Measurements from ENCODE around the gene FNIP1. TPM values are rescaled to one million over a fixed set of nuclear protein-coding genes. Genes with fewer than 3 reads are reported as not detected.

FNIP1 gene
- total RNA-seq, 5 donors from 2014 or later (not counting 1 experiment from before 2014, with no cell fraction given): 26.7 to 32.7 (median 27.7) TPM

GRCh38 chr5:131613423-131613822 lies 183.4 kb downstream of the FNIP1 start:
- ChIA-PET CTCF (interaction anchor here (0.5 to 1.1 kb wide), 5 partner anchors 13 to 611 kb away, joined by 3 to 5 read pairs (median 4); no protein-coding TSS in a partner anchor), POLR2A (no interaction called here)
- ATAC-seq (replicated peaks in 1 of 4) (no peak), DNase-seq (no peak)
- Mint-ChIP-seq H3K9me3 (no peaks in the 10 kb centered on the region), H3K27me3 (no peaks in the 10 kb centered on the region), H3K36me3 (peaks cover 30% of the 10 kb centered on the region), H3K27ac (no peak overlapping the region), H3K4me1 (peaks cover 57 to 76% (median 76%) of the 10 kb centered on the region in 3 donors), H3K4me3 (no peak overlapping the region)
- Histone ChIP-seq H3K4me1 (ENCODE audit: control insufficient read depth in 1 of 2, extremely low read depth in 1 of 2, insufficient read depth in 2 of 2, low read length in 2 of 2) (peaks cover 2 to 13% of the 10 kb centered on the region in 2 experiments), H3K27me3 (replicated peaks in 1 of 2; ENCODE audit: control insufficient read depth in 2 of 2, extremely low read depth in 1 of 2, insufficient read depth in 2 of 2, low read length in 1 of 2) (no peaks in the 10 kb centered on the region), H3K4me3 (ENCODE audit: control insufficient read depth in 1 of 2, extremely low read depth in 1 of 2, low read length in 1 of 2) (no peak overlapping the region), H3K36me3 (ENCODE audit: control insufficient read depth in 2 of 2, extremely low read depth in 1 of 2, insufficient read depth in 1 of 2, low read length in 1 of 2) (peaks cover 0 to 3% of the 10 kb centered on the region in 2 donors), H3K27ac (ENCODE audit: low read length) (no peak overlapping the region), H3K9me3 (no peaks in the 10 kb centered on the region)

- Histone ChIP-seq H3K4me3 (ENCODE audit: control insufficient read depth in 1 of 2, extremely low read depth in 1 of 2, low read length in 1 of 2) (no peak overlapping the region), H3K27ac (ENCODE audit: low read length) (no peak overlapping the region), H3K4me1 (ENCODE audit: control insufficient read depth in 1 of 2, extremely low read depth in 1 of 2, insufficient read depth in 2 of 2, low read length in 2 of 2) (peaks cover 6 to 15% of the 10 kb centered on the region in 2 experiments), H3K36me3 (ENCODE audit: control insufficient read depth in 2 of 2, extremely low read depth in 1 of 2, insufficient read depth in 1 of 2, low read length in 1 of 2) (peaks cover 0 to 3% of the 10 kb centered on the region in 2 donors), H3K9me3 (no peaks in the 10 kb centered on the region), H3K27me3 (replicated peaks in 1 of 2; ENCODE audit: control insufficient read depth in 2 of 2, extremely low read depth in 1 of 2, insufficient read depth in 2 of 2, low read length in 1 of 2) (no peaks in the 10 kb centered on the region)
- Mint-ChIP-seq H3K27me3 (no peaks in the 10 kb centered on the region), H3K36me3 (peaks cover 24% of the 10 kb centered on the region), H3K4me1 (peaks cover 61 to 76% (median 74%) of the 10 kb centered on the region in 3 donors), H3K9me3 (no peaks in the 10 kb centered on the region), H3K27ac (no peak overlapping the region), H3K4me3 (no peak overlapping the region)
- 100% methylated on average over 1 of the region's 2 CpGs for WGBS (ENCODE audit: insufficient coverage)
- CTCF ChIA-PET: interaction anchor here in 1 of 2 donors (0.8 kb wide), 1 partner anchor 27 kb away, joined by 3 read pairs; no protein-coding TSS in a partner anchor
- DNase-seq (no peak), ATAC-seq (replicated peaks in 1 of 4) (no peak)
- POLR2A ChIA-PET: interaction anchor here in 1 of 2 donors (0.7 kb wide), 1 partner anchor 27 kb away, joined by 3 read pairs; no protein-coding TSS in a partner anchor
Measured at GRCh38 chr5:131611064-131611381, 185.8 kb downstream of the FNIP1 start.

GRCh38 chr5:131610198-131611063 lies 186.4 kb downstream of the FNIP1 start:
- Mint-ChIP-seq H3K4me3 (no peak overlapping the region), H3K4me1 (peaks cover 59 to 73% (median 73%) of the 10 kb centered on the region in 3 donors), H3K27me3 (no peaks in the 10 kb centered on the region), H3K36me3 (peaks cover 20% of the 10 kb centered on the region), H3K27ac (peak overlapping the region in 1 of 2 donors; percentile 25), H3K9me3 (no peaks in the 10 kb centered on the region)
- Histone ChIP-seq H3K4me1 (ENCODE audit: control insufficient read depth in 1 of 2, extremely low read depth in 1 of 2, insufficient read depth in 2 of 2, low read length in 2 of 2) (peaks cover 6 to 16% of the 10 kb centered on the region in 2 experiments), H3K36me3 (ENCODE audit: control insufficient read depth in 2 of 2, extremely low read depth in 1 of 2, insufficient read depth in 1 of 2, low read length in 1 of 2) (peaks cover 0 to 3% of the 10 kb centered on the region in 2 donors), H3K27ac (ENCODE audit: low read length) (no peak overlapping the region), H3K27me3 (replicated peaks in 1 of 2; ENCODE audit: control insufficient read depth in 2 of 2, extremely low read depth in 1 of 2, insufficient read depth in 2 of 2, low read length in 1 of 2) (no peaks in the 10 kb centered on the region), H3K4me3 (ENCODE audit: control insufficient read depth in 1 of 2, extremely low read depth in 1 of 2, low read length in 1 of 2) (no peak overlapping the region), H3K9me3 (no peaks in the 10 kb centered on the region)
- ATAC-seq (replicated peaks in 1 of 4) (no peak), DNase-seq (no peak)
- CTCF ChIA-PET: interaction anchor here in 1 of 2 donors (0.8 kb wide), 1 partner anchor 27 kb away, joined by 3 read pairs; no protein-coding TSS in a partner anchor
- WGBS (ENCODE audit: insufficient coverage): 100% methylated on average over 1 of the region's 6 CpGs
- POLR2A ChIA-PET: interaction anchor here in 1 of 2 donors (0.7 kb wide), 1 partner anchor 26 kb away, joined by 3 read pairs; no protein-coding TSS in a partner anchor

GRCh38 chr5:131609774-131610173 lies 187.0 kb downstream of the FNIP1 start:
- ChIA-PET CTCF (no interaction called here), POLR2A (interaction anchor here in 1 of 2 donors (0.6 kb wide), 1 partner anchor 422 kb away, joined by 9 read pairs; no protein-coding TSS in a partner anchor)
- no peak for ATAC-seq (replicated peaks in 1 of 4)

GRCh38 chr5:131608597-131608996 lies 188.2 kb downstream of the FNIP1 start:
- H3K36me3 ChIP-seq (ENCODE audit: control insufficient read depth in 2 of 2, extremely low read depth in 1 of 2, insufficient read depth in 1 of 2, low read length in 1 of 2): peaks cover 0 to 3% of the 10 kb centered on the region in 2 donors
- POLR2A ChIA-PET: interaction anchor here in 1 of 2 donors (0.5 to 0.6 kb wide), 2 partner anchors 9 to 229 kb away, joined by 3 to 4 read pairs; no protein-coding TSS in a partner anchor
- H3K4me3 ChIP-seq (ENCODE audit: control insufficient read depth in 1 of 2, extremely low read depth in 1 of 2, low read length in 1 of 2): no peak overlapping the region
- ATAC-seq (replicated peaks in 1 of 4) (no peak), DNase-seq (no peak)
- Mint-ChIP-seq H3K36me3 (peaks cover 5% of the 10 kb centered on the region), H3K4me3 (peak overlapping the region in 1 of 3 donors; percentile 0), H3K27ac (peak overlapping the region in 1 of 2 donors; percentile 78), H3K27me3 (no peaks in the 10 kb centered on the region), H3K9me3 (no peaks in the 10 kb centered on the region), H3K4me1 (peaks cover 61 to 70% (median 68%) of the 10 kb centered on the region in 3 donors)
- H3K27me3 ChIP-seq (replicated peaks in 1 of 2; ENCODE audit: control insufficient read depth in 2 of 2, extremely low read depth in 1 of 2, insufficient read depth in 2 of 2, low read length in 1 of 2): no peaks in the 10 kb centered on the region
- no peak overlapping the region for H3K27ac ChIP-seq (ENCODE audit: low read length)
- H3K4me1 ChIP-seq (ENCODE audit: control insufficient read depth in 1 of 2, extremely low read depth in 1 of 2, insufficient read depth in 2 of 2, low read length in 2 of 2): peaks cover 8 to 15% of the 10 kb centered on the region in 2 experiments
- H3K9me3 ChIP-seq: no peaks in the 10 kb centered on the region
- CTCF ChIA-PET: no interaction called here
- no CpG with 5 or more reads among the region's 5 CpGs for WGBS (ENCODE audit: insufficient coverage)

More at GRCh38 chr5:131609774-131610173, 187.0 kb downstream of the FNIP1 start:
- no peak for DNase-seq
- H3K9me3 ChIP-seq: no peaks in the 10 kb centered on the region
- peaks cover 8 to 17% of the 10 kb centered on the region in 2 experiments for H3K4me1 ChIP-seq (ENCODE audit: control insufficient read depth in 1 of 2, extremely low read depth in 1 of 2, insufficient read depth in 2 of 2, low read length in 2 of 2)
- Mint-ChIP-seq H3K4me3 (no peak overlapping the region), H3K27me3 (no peaks in the 10 kb centered on the region), H3K4me1 (peaks cover 61 to 72% (median 72%) of the 10 kb centered on the region in 3 donors), H3K9me3 (no peaks in the 10 kb centered on the region), H3K36me3 (peaks cover 14% of the 10 kb centered on the region), H3K27ac (peak overlapping the region in 1 of 2 donors; percentile 25)
- WGBS (ENCODE audit: insufficient coverage): no CpG with 5 or more reads among the region's 1 CpG
- H3K27me3 ChIP-seq (replicated peaks in 1 of 2; ENCODE audit: control insufficient read depth in 2 of 2, extremely low read depth in 1 of 2, insufficient read depth in 2 of 2, low read length in 1 of 2): no peaks in the 10 kb centered on the region
- no peak overlapping the region for H3K4me3 ChIP-seq (ENCODE audit: control insufficient read depth in 1 of 2, extremely low read depth in 1 of 2, low read length in 1 of 2)
- H3K36me3 ChIP-seq (ENCODE audit: control insufficient read depth in 2 of 2, extremely low read depth in 1 of 2, insufficient read depth in 1 of 2, low read length in 1 of 2): peaks cover 0 to 3% of the 10 kb centered on the region in 2 donors
- no peak overlapping the region for H3K27ac ChIP-seq (ENCODE audit: low read length)

- Mint-ChIP-seq H3K27ac (peak overlapping the region in 1 of 2 donors; percentile 78), H3K4me3 (peak overlapping the region in 1 of 3 donors; percentile 0), H3K27me3 (no peaks in the 10 kb centered on the region), H3K36me3 (peaks cover 4% of the 10 kb centered on the region), H3K4me1 (peaks cover 60 to 68% (median 65%) of the 10 kb centered on the region in 3 donors), H3K9me3 (no peaks in the 10 kb centered on the region)
- WGBS (ENCODE audit: insufficient coverage): no CpG with 5 or more reads among the region's 4 CpGs
- DNase-seq (no peak), ATAC-seq (replicated peaks in 1 of 4) (no peak)
- H3K4me3 ChIP-seq (ENCODE audit: control insufficient read depth in 1 of 2, extremely low read depth in 1 of 2, low read length in 1 of 2): no peak overlapping the region
- peaks cover 0 to 3% of the 10 kb centered on the region in 2 donors for H3K36me3 ChIP-seq (ENCODE audit: control insufficient read depth in 2 of 2, extremely low read depth in 1 of 2, insufficient read depth in 1 of 2, low read length in 1 of 2)
- no peak overlapping the region for H3K27ac ChIP-seq (ENCODE audit: low read length)
- H3K9me3 ChIP-seq: no peaks in the 10 kb centered on the region
- H3K4me1 ChIP-seq (ENCODE audit: control insufficient read depth in 1 of 2, extremely low read depth in 1 of 2, insufficient read depth in 2 of 2, low read length in 2 of 2): peaks cover 8 to 15% of the 10 kb centered on the region in 2 experiments
- no peaks in the 10 kb centered on the region for H3K27me3 ChIP-seq (replicated peaks in 1 of 2; ENCODE audit: control insufficient read depth in 2 of 2, extremely low read depth in 1 of 2, insufficient read depth in 2 of 2, low read length in 1 of 2)
- ChIA-PET CTCF (no interaction called here), POLR2A (interaction anchor here in 1 of 2 donors (0.5 kb wide), 1 partner anchor 228 kb away, joined by 4 read pairs; no protein-coding TSS in a partner anchor)
Measured at GRCh38 chr5:131607903-131608540, 188.8 kb downstream of the FNIP1 start.

Measured in T-cell (primary cell).